Measurements from ENCODE around the gene SERF1A.
"Not testable (repeated sequence)": the region's sequence is repeated elsewhere in the genome, so short reads cannot be mapped to it uniquely, and the experiment has no call there.

- TF ChIP-seq CTCF (conservative IDR thresholded peaks at IDR 0.05); ZFX (IDR thresholded peaks at IDR 0.05): not testable (repeated sequence)
These were observed 33.7 kb upstream of the SERF1A start for GRCh38 chr5:70866778-70867177.

Data from C4-2B (cell line).